ENCODE measurements around the gene RAD51B.

GRCh38 chr14:68111853-68112270 lies 292.3 kb downstream of the RAD51B start:
- no peak for TF ChIP-seq CTCF (conservative IDR thresholded peaks at IDR 0.05)
- no peak for TF ChIP-seq ZFX (IDR thresholded peaks at IDR 0.05)

All from C4-2B (cell line).